Measurements from ENCODE around the gene NRG3.

NRG3 gene

DNA sequence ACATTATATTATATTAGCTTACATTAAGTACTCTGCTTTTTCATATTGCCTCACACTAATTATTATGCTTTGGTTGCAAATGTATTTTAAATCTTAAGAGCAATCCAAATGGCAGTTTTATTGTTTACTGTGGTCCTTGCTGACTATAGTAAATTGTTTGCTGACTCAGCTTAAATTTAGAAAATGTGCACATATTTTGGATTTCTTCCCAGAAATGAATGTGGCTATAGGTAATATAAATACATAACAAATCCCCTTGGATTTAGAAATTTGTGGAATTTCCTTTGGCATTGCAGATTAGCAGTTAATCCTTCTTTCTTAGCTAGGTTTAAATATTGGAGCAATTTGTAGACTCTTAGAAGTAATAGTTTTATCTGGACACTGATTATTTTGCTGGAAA, 565.8 kb downstream of the NRG3 start:
- TF ChIP-seq, protein P1, sequence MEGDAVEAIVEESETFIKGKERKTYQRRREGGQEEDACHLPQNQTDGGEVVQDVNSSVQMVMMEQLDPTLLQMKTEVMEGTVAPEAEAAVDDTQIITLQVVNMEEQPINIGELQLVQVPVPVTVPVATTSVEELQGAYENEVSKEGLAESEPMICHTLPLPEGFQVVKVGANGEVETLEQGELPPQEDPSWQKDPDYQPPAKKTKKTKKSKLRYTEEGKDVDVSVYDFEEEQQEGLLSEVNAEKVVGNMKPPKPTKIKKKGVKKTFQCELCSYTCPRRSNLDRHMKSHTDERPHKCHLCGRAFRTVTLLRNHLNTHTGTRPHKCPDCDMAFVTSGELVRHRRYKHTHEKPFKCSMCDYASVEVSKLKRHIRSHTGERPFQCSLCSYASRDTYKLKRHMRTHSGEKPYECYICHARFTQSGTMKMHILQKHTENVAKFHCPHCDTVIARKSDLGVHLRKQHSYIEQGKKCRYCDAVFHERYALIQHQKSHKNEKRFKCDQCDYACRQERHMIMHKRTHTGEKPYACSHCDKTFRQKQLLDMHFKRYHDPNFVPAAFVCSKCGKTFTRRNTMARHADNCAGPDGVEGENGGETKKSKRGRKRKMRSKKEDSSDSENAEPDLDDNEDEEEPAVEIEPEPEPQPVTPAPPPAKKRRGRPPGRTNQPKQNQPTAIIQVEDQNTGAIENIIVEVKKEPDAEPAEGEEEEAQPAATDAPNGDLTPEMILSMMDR (IDR thresholded peaks at IDR 0.05; ENCODE audit: low read depth, low read length, missing control alignments): no peak
- H3K27me3 ChIP-seq (replicated peaks): no peaks in the 10 kb centered on the region
- in situ Hi-C loops (cut with HindIII; ENCODE audit: low pct_ligation_motif_present, low sequenced_read_pairs): no loop called here
- DNase-seq: no peak
- no peaks in the 10 kb centered on the region for H3K36me3 ChIP-seq (replicated peaks)
- H3K4me3 ChIP-seq (ENCODE audit: low read depth, low read length): no peak overlapping the region
- no peak overlapping the region for H3K27ac ChIP-seq

DNA sequence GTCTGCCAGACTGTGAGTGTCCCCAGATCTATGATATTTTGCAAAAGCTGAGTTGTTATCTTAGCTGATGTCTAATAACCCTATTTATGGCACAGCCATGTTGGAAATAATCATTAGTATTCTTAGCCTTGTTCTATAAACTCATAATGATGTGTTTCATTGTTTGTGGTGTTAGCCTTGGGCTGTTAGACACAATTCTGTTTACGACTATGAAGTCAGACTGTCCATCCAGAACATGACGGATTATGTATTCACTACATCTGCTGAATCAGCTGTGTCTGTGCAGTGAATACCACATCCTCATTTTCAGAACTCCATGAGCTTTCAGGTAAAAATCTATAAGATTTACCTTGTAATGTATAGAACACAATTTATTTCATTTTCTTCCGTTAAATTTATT, 577.1 kb downstream of the NRG3 start:
- Histone ChIP-seq H3K27me3 (replicated peaks) (no peaks in the 10 kb centered on the region), H3K36me3 (replicated peaks) (no peaks in the 10 kb centered on the region), H3K4me3 (ENCODE audit: low read depth, low read length) (no peak overlapping the region), H3K27ac (no peak overlapping the region)
- TF ChIP-seq, protein P1 (IDR thresholded peaks at IDR 0.05; ENCODE audit: low read depth, low read length, missing control alignments): no peak
- in situ Hi-C loops (cut with HindIII; ENCODE audit: low pct_ligation_motif_present, low sequenced_read_pairs): no loop called here
- DNase-seq: no peak

DNA sequence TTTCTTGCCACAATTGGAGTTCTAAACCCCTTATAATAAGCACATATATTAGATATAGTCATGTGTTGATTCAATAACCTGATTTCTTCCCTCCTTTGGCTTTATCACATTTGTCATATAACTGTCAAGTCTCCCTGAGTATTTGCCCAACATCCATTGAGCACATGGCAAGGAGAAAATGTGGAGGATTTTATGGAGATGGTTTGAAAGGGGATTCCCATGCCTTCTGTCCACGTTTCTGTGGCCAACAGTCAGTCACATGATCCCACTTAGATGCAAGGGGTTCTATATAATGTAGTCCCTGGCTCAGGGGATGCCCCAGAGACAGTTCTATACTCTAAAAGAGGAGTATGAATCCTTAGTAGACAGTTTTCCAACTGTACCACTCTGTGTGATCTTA, 577.7 kb downstream of the NRG3 start:
- Histone ChIP-seq H3K27me3 (replicated peaks) (no peaks in the 10 kb centered on the region), H3K36me3 (replicated peaks) (no peaks in the 10 kb centered on the region), H3K4me3 (ENCODE audit: low read depth, low read length) (no peak overlapping the region), H3K27ac (no peak overlapping the region)
- TF ChIP-seq, protein P1 (IDR thresholded peaks at IDR 0.05; ENCODE audit: low read depth, low read length, missing control alignments): no peak
- in situ Hi-C loops (cut with HindIII; ENCODE audit: low pct_ligation_motif_present, low sequenced_read_pairs): no loop called here
- DNase-seq: no peak

DNA sequence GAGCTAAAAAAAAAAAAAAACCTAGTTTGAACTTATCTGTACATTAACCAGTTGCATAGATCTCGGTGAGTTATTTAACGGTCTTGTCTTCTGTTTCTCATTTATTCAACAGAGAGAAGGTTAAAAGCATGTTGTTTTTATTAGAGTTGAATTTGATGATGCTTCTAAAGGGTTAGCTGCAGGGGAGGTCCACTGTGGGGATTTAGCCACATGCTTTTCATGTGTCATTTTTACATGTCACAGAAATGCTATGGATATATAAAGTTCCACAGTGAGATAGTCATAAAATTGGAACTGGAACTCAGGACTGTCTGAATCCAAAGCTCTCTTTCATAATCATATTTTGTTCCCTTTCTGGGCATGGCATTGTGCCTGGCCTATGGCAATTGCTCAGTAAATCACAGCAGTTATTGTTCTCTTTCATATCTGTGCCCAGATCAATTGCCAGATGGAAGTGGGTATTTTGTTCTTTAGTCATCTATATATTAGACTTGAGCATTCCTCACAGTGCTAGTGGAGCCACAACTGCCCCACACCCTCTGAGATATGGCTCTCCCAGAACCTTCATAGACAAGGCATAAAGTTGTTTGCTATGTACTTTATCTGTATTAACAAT, 578.8 kb downstream of the NRG3 start:
- Histone ChIP-seq H3K27me3 (replicated peaks) (no peaks in the 10 kb centered on the region), H3K4me3 (ENCODE audit: low read depth, low read length) (no peak overlapping the region), H3K27ac (no peak overlapping the region), H3K36me3 (replicated peaks) (no peaks in the 10 kb centered on the region)
- DNase-seq: no peak
- TF ChIP-seq, protein P1 (IDR thresholded peaks at IDR 0.05; ENCODE audit: low read depth, low read length, missing control alignments): no peak
- in situ Hi-C loops (cut with HindIII; ENCODE audit: low pct_ligation_motif_present, low sequenced_read_pairs): no loop called here

DNA sequence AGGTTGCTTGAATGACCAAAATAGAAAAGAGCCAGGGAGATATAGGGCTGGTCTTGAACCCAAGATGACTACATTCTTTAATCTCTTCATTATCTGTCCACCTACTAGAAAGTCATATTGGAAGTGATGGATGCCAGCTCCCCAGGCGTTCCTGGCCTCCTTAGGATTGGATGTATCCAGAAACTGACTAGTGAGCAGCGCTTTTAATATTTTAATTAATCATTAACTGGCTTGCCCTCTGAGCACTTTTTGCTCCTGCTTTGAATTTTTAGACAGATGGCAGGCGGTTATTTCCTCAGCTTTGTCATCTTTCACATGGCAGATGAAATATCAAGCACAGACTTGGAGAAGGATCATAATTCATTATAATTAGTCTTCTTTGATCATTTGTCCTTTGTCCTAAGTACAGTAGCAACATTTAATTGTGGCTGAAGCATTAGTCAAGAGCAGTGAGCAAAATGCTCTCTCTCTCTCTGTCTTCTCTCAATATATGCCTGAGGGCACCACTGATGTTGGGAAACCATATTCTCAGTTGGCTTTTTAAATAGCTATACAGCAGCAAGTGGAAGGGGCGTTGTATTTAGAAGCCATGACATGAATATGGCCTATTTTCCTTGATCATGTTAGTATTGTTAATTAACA, 588.0 kb downstream of the NRG3 start:
- Histone ChIP-seq H3K36me3 (replicated peaks) (no peaks in the 10 kb centered on the region), H3K27ac (no peak overlapping the region), H3K4me3 (ENCODE audit: low read depth, low read length) (no peak overlapping the region), H3K27me3 (replicated peaks) (no peaks in the 10 kb centered on the region)
- in situ Hi-C loops (cut with HindIII; ENCODE audit: low pct_ligation_motif_present, low sequenced_read_pairs): no loop called here
- no peak for DNase-seq
- TF ChIP-seq, protein P1 (IDR thresholded peaks at IDR 0.05; ENCODE audit: low read depth, low read length, missing control alignments): no peak

DNA sequence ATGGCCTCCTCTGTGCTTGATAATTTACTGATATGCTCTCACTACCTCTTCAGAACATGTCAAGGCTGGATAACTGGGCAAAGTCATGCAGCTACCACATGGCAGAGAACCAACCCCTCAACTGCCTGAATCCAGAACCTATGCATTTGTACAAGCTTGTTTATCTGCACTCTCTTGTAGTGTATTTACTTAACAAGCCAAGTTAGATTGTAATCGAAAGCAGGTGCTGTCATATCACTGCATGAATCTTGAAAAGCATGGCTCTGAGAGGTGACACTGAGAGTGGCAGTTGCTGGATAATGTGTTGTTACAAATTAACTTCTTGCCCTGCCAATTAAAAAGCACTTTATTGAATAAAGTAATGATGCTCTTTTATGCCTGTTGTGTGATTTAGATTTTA, 588.6 kb downstream of the NRG3 start:
- Histone ChIP-seq H3K36me3 (replicated peaks) (no peaks in the 10 kb centered on the region), H3K27me3 (replicated peaks) (no peaks in the 10 kb centered on the region), H3K27ac (no peak overlapping the region), H3K4me3 (ENCODE audit: low read depth, low read length) (no peak overlapping the region)
- in situ Hi-C loops (cut with HindIII; ENCODE audit: low pct_ligation_motif_present, low sequenced_read_pairs): no loop called here
- DNase-seq: no peak
- TF ChIP-seq, protein P1 (IDR thresholded peaks at IDR 0.05; ENCODE audit: low read depth, low read length, missing control alignments): no peak

Measured in brain microvascular endothelial cell (primary cell).